A549 treated with AZD2906 at 1 μM for 4 hours (cell line): ENCODE measurements around the gene ATG9B. TPM values are rescaled to one million over a fixed set of nuclear protein-coding genes. Genes with fewer than 3 reads are reported as not detected.

Experiments used
- total RNA-seq: library from RNA; stranded (reverse); fragments of 200-300 nt; extraction: Qiagen RNA extraction; gene quantifications from 5 replicates; pipeline ENCODE4 v1.2.3, GENCODE V29; 2022

The ATG9B gene, protein sequence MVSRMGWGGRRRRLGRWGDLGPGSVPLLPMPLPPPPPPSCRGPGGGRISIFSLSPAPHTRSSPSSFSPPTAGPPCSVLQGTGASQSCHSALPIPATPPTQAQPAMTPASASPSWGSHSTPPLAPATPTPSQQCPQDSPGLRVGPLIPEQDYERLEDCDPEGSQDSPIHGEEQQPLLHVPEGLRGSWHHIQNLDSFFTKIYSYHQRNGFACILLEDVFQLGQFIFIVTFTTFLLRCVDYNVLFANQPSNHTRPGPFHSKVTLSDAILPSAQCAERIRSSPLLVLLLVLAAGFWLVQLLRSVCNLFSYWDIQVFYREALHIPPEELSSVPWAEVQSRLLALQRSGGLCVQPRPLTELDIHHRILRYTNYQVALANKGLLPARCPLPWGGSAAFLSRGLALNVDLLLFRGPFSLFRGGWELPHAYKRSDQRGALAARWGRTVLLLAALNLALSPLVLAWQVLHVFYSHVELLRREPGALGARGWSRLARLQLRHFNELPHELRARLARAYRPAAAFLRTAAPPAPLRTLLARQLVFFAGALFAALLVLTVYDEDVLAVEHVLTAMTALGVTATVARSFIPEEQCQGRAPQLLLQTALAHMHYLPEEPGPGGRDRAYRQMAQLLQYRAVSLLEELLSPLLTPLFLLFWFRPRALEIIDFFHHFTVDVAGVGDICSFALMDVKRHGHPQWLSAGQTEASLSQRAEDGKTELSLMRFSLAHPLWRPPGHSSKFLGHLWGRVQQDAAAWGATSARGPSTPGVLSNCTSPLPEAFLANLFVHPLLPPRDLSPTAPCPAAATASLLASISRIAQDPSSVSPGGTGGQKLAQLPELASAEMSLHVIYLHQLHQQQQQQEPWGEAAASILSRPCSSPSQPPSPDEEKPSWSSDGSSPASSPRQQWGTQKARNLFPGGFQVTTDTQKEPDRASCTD
- 0.28 to 0.88 TPM (median 0.71 TPM) in 5 replicates for total RNA-seq

GRCh38 chr7:151024435-151025056 is at the start of gene ATG9B:
Gene ATG9B, minus strand, starts transcription at chr7:151024494. Its CDS starts 71 bp downstream, at chr7:151024423.

DNA sequence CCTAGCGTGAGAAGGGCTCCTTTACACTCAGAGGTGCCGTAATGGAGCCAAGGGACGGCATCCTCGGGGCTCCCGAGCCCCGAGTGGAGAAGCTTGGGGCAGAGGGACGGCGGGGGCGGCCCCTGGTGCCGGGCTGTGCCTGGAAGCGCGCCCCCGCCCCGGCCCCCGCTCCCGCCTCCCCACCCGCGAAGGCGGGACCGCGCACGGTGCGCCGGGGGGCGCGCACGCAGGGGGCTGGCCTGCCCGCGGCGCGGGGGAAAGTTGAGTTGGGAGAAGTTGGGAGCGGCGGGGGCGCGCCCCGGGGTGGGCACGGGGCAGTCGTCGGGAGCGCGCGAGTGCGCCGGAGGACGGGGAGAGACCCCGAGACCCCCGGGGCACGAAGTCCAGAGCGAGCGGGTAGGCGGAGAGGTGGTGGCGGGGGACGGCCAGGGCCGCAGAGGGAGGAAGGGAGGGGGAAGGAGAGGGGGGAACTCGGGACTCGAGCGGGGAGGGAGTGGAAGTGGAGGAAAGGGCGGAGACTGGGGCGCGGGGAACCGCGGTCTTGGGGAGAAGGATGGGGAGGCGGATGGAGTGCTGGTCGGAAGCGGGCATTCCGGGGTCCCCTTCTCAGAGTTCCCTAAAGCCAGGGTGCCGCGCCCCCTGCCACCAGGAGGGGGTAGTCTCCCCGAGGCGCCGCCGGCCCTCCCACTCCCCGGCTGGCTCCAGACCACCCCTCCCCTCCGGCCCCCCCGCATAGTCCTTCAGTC is 35.2 kb upstream of the ATG9B start, which contains the start of gene SLC4A2:
Gene SLC4A2, plus strand, starts transcription at position 223 of the 746 bp plus-strand sequence. CDS start 2,399 bp downstream, outside the sequence.

GRCh38 chr7:151057506-151057988 is 33.3 kb upstream of the ATG9B start, which contains the start of gene CDK5:
Gene CDK5, minus strand, starts transcription at chr7:151057897. Its CDS starts 49 bp downstream, at chr7:151057848.

GRCh38 chr7:151047976-151048815 is 23.9 kb upstream of the ATG9B start, which contains the start of gene ASIC3:
Gene ASIC3, plus strand, starts transcription at chr7:151048531. Its CDS starts 355 bp downstream, at chr7:151048886.

GRCh38 chr7:151028131-151028947 is 4.0 kb upstream of the ATG9B start, which contains the start of gene ABCB8:
Gene ABCB8, plus strand, starts transcription at chr7:151028450. Its CDS starts 66 bp downstream, at chr7:151028516.

GRCh38 chr7:150990416-150991186 is 33.7 kb downstream of the ATG9B start, which contains the start of gene NOS3:
Gene NOS3, plus strand, starts transcription at chr7:150991017. Its CDS starts 2,787 bp downstream, at chr7:150993804.

GRCh38 chr7:150978126-150978789 is 46.0 kb downstream of the ATG9B start, which contains the start of gene KCNH2:
Gene KCNH2, minus strand, starts transcription at chr7:150978321. Its CDS starts 408 bp downstream, at chr7:150977913.

Other genes starting within 250 kb of the ATG9B start
- gene TMEM176B, start 224.1 kb downstream of the ATG9B start, total RNA-seq: 0.06 to 0.17 TPM (median 0.14 TPM) in 3 of 5 replicates, not detected in the others
- gene TMEM176A, start 223.7 kb downstream of the ATG9B start, total RNA-seq: 0.16 TPM in 1 of 5 replicates, not detected in the others
- gene AOC1, start 172.0 kb downstream of the ATG9B start, total RNA-seq: 0.02 to 0.07 TPM (median 0.05 TPM) in 4 of 5 replicates, not detected in the other
- 4.0 to 5.9 TPM (median 5.4 TPM) in 5 replicates for gene KCNH2, start 46.2 kb downstream of the ATG9B start, total RNA-seq
- gene NOS3, start 33.5 kb downstream of the ATG9B start, total RNA-seq: 0.30 to 0.69 TPM (median 0.58 TPM) in 5 replicates
- gene ABCB8, start 4.0 kb upstream of the ATG9B start, total RNA-seq: 36.9 to 51.7 TPM (median 49.2 TPM) in 5 replicates
- gene ASIC3, start 24.0 kb upstream of the ATG9B start, total RNA-seq: 5.1 to 9.9 TPM (median 8.9 TPM) in 5 replicates
- 29.4 to 32.4 TPM (median 30.5 TPM) in 5 replicates for gene CDK5, start 33.4 kb upstream of the ATG9B start, total RNA-seq
- 168 to 269 TPM (median 251 TPM) in 5 replicates for gene SLC4A2, start 35.1 kb upstream of the ATG9B start, total RNA-seq
- gene FASTK, start 56.3 kb upstream of the ATG9B start, total RNA-seq: 54.6 to 80.1 TPM (median 75.3 TPM) in 5 replicates
- gene TMUB1, start 59.0 kb upstream of the ATG9B start, total RNA-seq: 36.0 to 59.2 TPM (median 58.8 TPM) in 5 replicates
- 46.2 to 59.5 TPM (median 59.1 TPM) in 5 replicates for gene AGAP3, start 62.0 kb upstream of the ATG9B start, total RNA-seq
- gene GBX1, start 143.2 kb upstream of the ATG9B start, total RNA-seq: 0.09 TPM in 1 of 5 replicates, not detected in the others
- gene ASB10, start 162.8 kb upstream of the ATG9B start, total RNA-seq: not detected in 5 replicates
- not detected in 5 replicates for gene H2BK1, start 186.0 kb upstream of the ATG9B start, total RNA-seq
- gene ABCF2, start 202.7 kb upstream of the ATG9B start, total RNA-seq: 59.8 to 64.2 TPM (median 62.4 TPM) in 5 replicates
- gene CHPF2, start 208.0 kb upstream of the ATG9B start, total RNA-seq: 38.8 to 44.8 TPM (median 43.5 TPM) in 5 replicates
- gene SMARCD3, start 224.2 kb upstream of the ATG9B start, total RNA-seq: 7.8 to 9.7 TPM (median 9.3 TPM) in 5 replicates